GM23338 (cell line): Measurements from ENCODE around the gene ZXDC.

ENCODE experiments used
- CREB1 ChIP-seq: fragments of 250-450 bp; sonication (Bioruptor Pico); IDR thresholded peaks from 2 replicates; pipeline ENCODE4 v1.5.0; 2020; ENCODE audit warnings: low read depth, mild to moderate bottlenecking, moderate library complexity
- CTCF ChIP-seq, 2 experiments: fragments of 200-600 bp in 1 of 2; sonication (generic) in 1 of 2; conservative IDR thresholded peaks; 2 replicates each; pipeline versions ENCODE4 v1.5.1 to v1.6.1; 2016 to 2017; ENCODE audit warnings: antibody characterized with exemption in 2 of 2, low read depth in 2 of 2, mild to moderate bottlenecking in 2 of 2, moderate library complexity in 1 of 2
- EZH2 ChIP-seq: fragments of 200-600 bp; sonication (generic); IDR thresholded peaks from one replicate; pipeline ENCODE4 v1.8.0; 2017; ENCODE audit warnings: antibody characterized with exemption, mild to moderate bottlenecking, low read depth; ENCODE audit not compliant: unreplicated experiment
- EZH2phosphoT487 ChIP-seq: fragments of 200-600 bp; sonication (generic); IDR thresholded peaks from one replicate; pipeline ENCODE4 v1.8.1; 2018; ENCODE audit warnings: antibody characterized with exemption; ENCODE audit not compliant: unreplicated experiment
- JUNB ChIP-seq: IDR thresholded peaks from one replicate; pipeline ENCODE4 v1.6.1; 2016; ENCODE audit warnings: antibody characterized with exemption; ENCODE audit not compliant: unreplicated experiment
- POLR2AphosphoS5 ChIP-seq: IDR thresholded peaks from 2 replicates; pipeline ENCODE4 v1.6.1; 2016; ENCODE audit warnings: antibody characterized with exemption, low read depth
- ZNF331 ChIP-seq: fragments of 250-450 bp; sonication (Bioruptor Pico); IDR thresholded peaks from 2 replicates; pipeline ENCODE4 v1.5.0; 2020; ENCODE audit warnings: low read depth, mild to moderate bottlenecking, moderate library complexity
- ZNF462 ChIP-seq: fragments of 250-450 bp; sonication (Bioruptor Pico); IDR thresholded peaks from 2 replicates; pipeline ENCODE4 v1.5.0; 2020; ENCODE audit warnings: mild to moderate bottlenecking, moderate library complexity

GRCh38 chr3:126445506-126445905 is 30.2 kb downstream of the ZXDC start:
- TF ChIP-seq CTCF (conservative IDR thresholded peaks at IDR 0.05; ENCODE audit: low read depth in 2 of 2) = no peak
- no peak for TF ChIP-seq POLR2AphosphoS5
- TF ChIP-seq JUNB = no peak
- no peak for TF ChIP-seq EZH2
- TF ChIP-seq EZH2phosphoT487 = no peak
- no peak for TF ChIP-seq ZNF462
- no peak for TF ChIP-seq CREB1 (CRISPR knock-in tag)
- no peak for TF ChIP-seq ZNF331 (CRISPR knock-in tag)
